Measurements from ENCODE around the gene STAC3.

The STAC3 gene

DNA sequence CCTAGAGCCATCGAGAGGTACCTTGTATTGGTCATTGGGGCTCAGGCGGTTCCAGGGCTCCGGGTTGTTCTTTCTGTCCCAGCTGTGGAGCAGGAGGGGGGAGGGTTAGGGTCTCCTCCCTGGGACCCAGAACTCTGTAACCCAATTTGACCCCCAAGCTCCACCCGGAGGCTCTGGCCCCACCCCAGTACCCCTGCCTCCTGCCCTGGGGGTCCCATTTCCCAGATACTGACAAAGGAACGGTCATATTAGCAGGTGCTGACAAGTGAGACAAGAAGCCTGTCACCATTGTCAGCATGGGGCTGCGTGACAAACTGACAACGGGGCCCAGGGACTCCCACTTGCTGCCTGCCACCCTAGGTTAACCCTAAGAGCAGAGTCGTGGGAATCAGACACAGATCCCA is 15.3 kb downstream of the STAC3 start:
- DNase-seq: no peak

DNA sequence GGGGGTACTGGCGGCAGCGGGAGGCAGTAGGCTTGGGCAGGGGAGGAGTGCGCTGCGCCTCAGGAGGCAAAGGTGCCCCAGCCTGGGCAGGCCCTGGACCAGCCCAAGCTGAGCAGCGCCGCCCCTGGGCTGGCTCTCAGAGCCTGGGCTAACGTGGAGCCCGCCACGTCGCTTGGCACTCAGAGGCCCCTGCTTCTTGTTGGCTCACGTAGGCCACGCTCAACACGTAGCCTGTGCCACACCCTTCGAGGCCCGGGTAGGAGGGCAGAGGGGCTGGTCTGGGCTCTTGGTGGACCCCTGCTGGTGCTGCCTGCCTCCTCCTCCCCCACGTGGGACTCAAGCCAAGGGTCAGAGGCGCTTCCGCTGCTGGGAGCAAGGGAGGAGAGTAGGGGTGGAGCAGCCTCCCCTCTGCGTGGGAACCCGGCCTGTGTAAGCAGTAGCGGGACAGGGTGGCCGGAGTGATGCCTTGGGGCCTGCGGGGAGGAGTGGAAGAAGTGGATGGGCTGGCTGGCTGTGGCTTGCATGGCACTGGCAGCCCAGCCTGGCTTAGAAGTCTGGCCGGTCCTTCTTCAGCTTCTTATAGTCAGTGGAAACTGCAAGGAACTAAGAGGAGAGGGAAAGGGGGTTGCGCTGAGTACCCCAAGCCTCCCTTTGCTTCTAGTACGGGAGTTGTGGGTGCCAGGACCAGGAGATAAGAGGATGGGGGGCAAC is 15.8 kb downstream of the STAC3 start:
- no peak for DNase-seq

- DNase-seq: no peak
Observed at GRCh38 chr12:57234571-57235016, 16.4 kb downstream of the STAC3 start.

DNA sequence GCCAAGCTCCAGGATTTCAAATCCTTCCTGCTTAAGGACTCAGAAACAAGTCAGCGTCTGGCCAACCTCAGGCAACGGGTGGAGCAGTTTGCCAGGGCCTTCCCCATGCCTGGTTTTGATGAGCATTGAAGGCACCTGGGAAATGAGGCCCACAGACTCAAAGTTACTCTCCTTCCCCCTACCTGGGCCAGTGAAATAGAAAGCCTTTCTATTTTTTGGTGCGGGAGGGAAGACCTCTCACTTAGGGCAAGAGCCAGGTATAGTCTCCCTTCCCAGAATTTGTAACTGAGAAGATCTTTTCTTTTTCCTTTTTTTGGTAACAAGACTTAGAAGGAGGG is 16.8 kb downstream of the STAC3 start:
- no peak for DNase-seq

DNA sequence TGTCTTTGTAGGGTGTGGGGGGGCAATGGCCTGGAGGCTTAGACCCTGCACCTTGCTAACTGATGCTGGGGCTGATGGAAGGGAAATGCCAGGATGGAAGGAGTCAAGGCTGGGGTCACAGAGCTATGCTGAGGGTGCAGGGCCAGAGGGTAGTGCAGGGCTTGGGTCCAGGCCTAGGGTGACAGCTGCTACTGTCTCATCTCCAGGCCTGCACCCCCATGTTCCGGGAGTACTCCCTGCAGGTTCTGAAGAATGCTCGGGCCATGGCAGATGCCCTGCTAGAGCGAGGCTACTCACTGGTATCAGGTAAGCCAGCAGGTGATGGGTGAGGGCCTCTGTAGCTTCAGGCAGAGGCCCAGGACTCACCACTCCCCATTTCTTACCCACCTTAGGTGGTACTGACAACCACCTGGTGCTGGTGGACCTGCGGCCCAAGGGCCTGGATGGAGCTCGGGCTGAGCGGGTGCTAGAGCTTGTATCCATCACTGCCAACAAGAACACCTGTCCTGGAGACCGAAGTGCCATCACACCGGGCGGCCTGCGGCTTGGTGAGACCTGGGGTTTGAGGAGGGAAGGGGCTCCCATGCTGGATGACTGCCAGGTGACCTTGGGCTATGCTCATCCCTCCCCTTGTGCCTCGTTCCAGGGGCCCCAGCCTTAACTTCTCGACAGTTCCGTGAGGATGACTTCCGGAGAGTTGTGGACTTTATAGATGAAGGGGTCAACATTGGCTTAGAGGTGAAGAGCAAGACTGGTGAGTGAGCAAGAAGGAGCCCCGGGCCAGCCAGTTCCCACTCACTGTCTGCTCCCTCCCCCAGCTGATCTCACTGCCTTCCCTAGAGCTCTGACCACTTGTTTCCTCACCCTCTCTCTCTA is 17.4 kb downstream of the STAC3 start:
- no peak for DNase-seq

GRCh38 chr12:57232156-57232756 is 18.7 kb downstream of the STAC3 start:
- DNase-seq: no peak

- no peak for DNase-seq
Observed at GRCh38 chr12:57231276-57232021, 19.5 kb downstream of the STAC3 start.

- peak; percentile 12 for DNase-seq
Observed at GRCh38 chr12:57230381-57231155, 20.4 kb downstream of the STAC3 start.

GRCh38 chr12:57229634-57230380 is 21.2 kb downstream of the STAC3 start, which contains the start of gene SHMT2:
Gene SHMT2, plus strand, starts transcription at chr12:57229711. Its CDS starts 68 bp downstream, at chr12:57229779.
- peak; percentile 89 for DNase-seq

GRCh38 chr12:57229046-57229633 is 21.8 kb downstream of the STAC3 start:
- DNase-seq: peak; percentile 14

GRCh38 chr12:57227315-57228115 is 23.5 kb downstream of the STAC3 start:
- DNase-seq: no peak

GRCh38 chr12:57226588-57227314 is 24.2 kb downstream of the STAC3 start:
- DNase-seq: no peak

DNA sequence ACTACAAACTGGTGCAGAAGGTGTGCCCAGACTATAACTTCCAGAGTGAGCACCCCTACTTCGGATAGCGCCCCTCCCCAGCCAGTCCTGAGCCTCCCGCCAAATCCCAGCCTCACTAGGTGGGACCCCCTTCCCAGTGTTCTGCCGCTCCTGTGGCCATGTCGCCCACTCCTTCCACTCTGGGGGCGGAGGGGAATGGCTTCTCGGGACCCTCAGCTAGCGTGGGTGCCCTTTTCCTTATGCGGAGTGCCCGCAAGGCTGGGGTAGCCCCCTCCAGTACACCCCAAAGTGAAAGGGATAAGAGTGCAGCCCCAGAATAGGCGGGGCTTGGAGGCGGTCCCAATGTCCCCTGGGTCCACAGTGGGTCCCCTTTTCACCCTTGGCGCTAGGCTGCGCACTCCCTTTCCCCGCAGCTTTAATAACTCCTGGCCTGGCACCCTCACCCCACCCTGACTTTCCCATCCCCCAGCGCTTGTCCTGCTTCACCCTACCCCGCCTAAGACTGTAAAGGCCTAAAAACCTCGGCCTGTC is 25.2 kb downstream of the STAC3 start:
- DNase-seq: no peak

DNA sequence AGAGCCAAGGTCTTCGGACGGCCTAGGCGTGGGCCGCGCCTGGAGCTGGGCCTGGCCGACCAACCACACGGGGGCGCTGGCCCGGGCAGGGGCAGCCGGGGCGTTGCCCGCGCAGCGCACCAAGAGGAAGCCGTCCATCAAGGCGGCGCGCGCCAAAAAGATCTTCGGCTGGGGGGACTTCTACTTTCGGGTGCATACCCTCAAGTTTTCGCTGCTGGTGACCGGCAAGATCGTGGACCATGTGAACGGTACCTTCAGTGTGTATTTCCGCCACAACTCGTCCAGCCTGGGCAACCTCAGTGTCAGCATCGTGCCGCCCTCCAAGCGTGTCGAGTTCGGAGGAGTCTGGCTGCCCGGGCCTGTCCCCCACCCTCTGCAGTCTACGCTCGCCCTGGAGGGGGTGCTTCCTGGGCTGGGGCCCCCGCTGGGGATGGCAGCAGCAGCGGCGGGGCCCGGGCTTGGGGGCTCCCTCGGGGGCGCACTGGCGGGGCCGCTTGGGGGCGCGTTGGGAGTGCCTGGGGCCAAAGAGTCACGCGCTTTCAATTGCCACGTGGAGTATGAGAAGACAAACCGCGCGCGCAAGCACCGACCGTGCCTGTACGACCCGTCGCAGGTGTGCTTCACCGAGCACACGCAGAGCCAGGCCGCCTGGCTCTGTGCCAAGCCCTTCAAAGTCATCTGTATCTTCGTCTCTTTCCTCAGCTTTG is 25.9 kb downstream of the STAC3 start:
- DNase-seq: peak; percentile 61

- DNase-seq: no peak
Observed at GRCh38 chr12:57224278-57224972, 26.6 kb downstream of the STAC3 start.

DNA sequence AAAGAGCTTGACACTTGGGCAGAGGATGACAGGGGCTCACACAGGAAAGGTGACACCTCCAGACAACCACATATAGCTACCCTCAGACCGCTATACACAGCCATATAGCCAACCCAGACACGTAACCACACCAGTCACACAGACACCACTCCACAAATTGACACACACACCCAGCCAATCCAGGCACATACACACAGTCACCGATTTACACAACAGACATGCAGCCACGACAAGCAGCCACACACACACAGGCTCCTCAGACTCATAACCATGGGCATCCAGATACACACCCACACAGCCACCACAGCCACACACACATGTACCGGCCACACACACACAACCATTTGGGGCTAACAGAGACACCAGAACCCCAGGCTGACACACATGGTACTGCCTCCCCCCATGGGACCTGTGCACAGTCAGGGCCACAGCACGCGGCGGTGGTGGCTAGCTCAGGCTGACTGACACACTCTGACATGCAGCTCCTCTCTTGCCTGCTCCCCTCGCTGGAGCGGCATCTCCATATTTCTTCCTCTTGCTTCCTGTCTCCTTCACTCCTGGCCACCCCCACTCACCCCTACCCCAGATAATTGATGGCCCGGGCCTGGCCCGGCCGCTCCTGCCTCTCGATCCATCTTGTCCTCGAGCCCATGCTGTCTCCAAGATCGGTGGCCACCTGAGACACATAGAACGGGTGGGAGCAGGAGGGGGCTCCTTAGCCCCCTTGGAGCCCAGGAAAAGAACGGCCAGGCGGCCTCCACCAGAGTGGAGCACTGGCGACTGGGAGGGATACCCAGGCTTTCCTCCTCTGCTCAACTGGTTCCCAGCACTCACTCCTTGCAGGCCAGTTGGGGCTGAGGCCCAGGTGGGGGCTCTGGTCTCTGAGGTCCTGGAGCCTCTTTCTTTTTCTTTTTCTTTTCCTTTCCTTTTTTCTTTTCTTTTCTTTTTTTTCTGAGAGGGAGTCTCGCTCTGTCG is 27.5 kb downstream of the STAC3 start:
- DNase-seq: no peak

Measured in activated CD8-positive, alpha-beta memory T cell treated with anti-CD3 and anti-CD28 coated beads, Interleukin-2, amount 50 U/mL, for 4 hours (primary cell).